ENCODE data around the gene ZFP36L2.

Gene ZFP36L2

GRCh38 chr2:43214253-43214652 is 12.2 kb downstream of the ZFP36L2 start:
- no peak for DNase-seq (ENCODE audit: low spot score)
- Histone ChIP-seq H3K27ac (no peak overlapping the region), H3K4me3 (no peak overlapping the region)
- TF ChIP-seq CTCF (IDR thresholded peaks at IDR 0.05): no peak

- H3K27ac ChIP-seq: peak overlapping the region; percentile 19 to 30
- no peak for DNase-seq (ENCODE audit: low spot score)
- no peak overlapping the region for H3K4me3 ChIP-seq
- TF ChIP-seq CTCF (IDR thresholded peaks at IDR 0.05): no peak
These were observed 13.5 kb downstream of the ZFP36L2 start for GRCh38 chr2:43212931-43213330.

- DNase-seq (ENCODE audit: low spot score): no peak
- peak overlapping the region; percentile 19 to 30 for H3K27ac ChIP-seq
These were observed 14.1 kb downstream of the ZFP36L2 start for GRCh38 chr2:43212216-43212835.

GRCh38 chr2:43210467-43211303 is 15.7 kb downstream of the ZFP36L2 start:
- DNase-seq (ENCODE audit: low spot score): no peak
- Histone ChIP-seq H3K4me3 (no peak overlapping the region), H3K27ac (peak overlapping the region in 1 of 2 donors; percentile 28)
- no peak for TF ChIP-seq CTCF (IDR thresholded peaks at IDR 0.05)

More at GRCh38 chr2:43212216-43212835, 14.1 kb downstream of the ZFP36L2 start:
- H3K4me3 ChIP-seq: no peak overlapping the region
- TF ChIP-seq CTCF (IDR thresholded peaks at IDR 0.05): no peak

- no peak for TF ChIP-seq CTCF (IDR thresholded peaks at IDR 0.05)
- no peak for DNase-seq (ENCODE audit: low spot score)
- Histone ChIP-seq H3K4me3 (no peak overlapping the region), H3K27ac (peak overlapping the region in 1 of 2 donors; percentile 28)
These were observed 16.3 kb downstream of the ZFP36L2 start for GRCh38 chr2:43210125-43210466.

- no peak overlapping the region for H3K4me3 ChIP-seq
- TF ChIP-seq CTCF (IDR thresholded peaks at IDR 0.05): no peak
- no peak overlapping the region for H3K27ac ChIP-seq
- no peak for DNase-seq (ENCODE audit: low spot score)
These were observed 17.1 kb downstream of the ZFP36L2 start for GRCh38 chr2:43209204-43209717.

All from coronary artery (tissue), 2 donors.